ENCODE data around the gene SCT.

SCT gene

GRCh38 chr11:586376-587316 is 40.3 kb downstream of the SCT start:
- no peak for TF ChIP-seq REST (IDR thresholded peaks at IDR 0.05; ENCODE audit: insufficient replicate concordance, low read depth)
- 0 out of 2 replicates have a peak, but pooled peaks have one; percentile 5 for TF ChIP-seq SPI1 (IDR thresholded peaks at IDR 0.05; ENCODE audit: borderline replicate concordance, low read depth)
- no peak for TF ChIP-seq CTCF (IDR thresholded peaks at IDR 0.05; ENCODE audit: insufficient read depth, low read length)
- H3K27me3 ChIP-seq (ENCODE audit: insufficient read depth, poor library complexity, severe bottlenecking), result no peaks in the 10 kb centered on the region
- no peak overlapping the region for H3K4me3 ChIP-seq (replicated peaks; ENCODE audit: insufficient read depth, low read length)
- H3K27ac ChIP-seq (replicated peaks), result peak overlapping the region; percentile 5; the same call in 1 of the 2 replicates
- no peak for DNase-seq (ENCODE audit: low read depth in 1 of 2, low spot score in 1 of 2)

GRCh38 chr11:584287-584686 is 42.7 kb downstream of the SCT start:
- Histone ChIP-seq H3K27ac (replicated peaks) (no peak overlapping the region), H3K4me3 (replicated peaks; ENCODE audit: insufficient read depth, low read length) (no peak overlapping the region), H3K27me3 (ENCODE audit: insufficient read depth, poor library complexity, severe bottlenecking) (no peaks in the 10 kb centered on the region)
- TF ChIP-seq SPI1 (IDR thresholded peaks at IDR 0.05; ENCODE audit: borderline replicate concordance, low read depth) (no peak), POLR2AphosphoS5 (IDR thresholded peaks at IDR 0.05; ENCODE audit: low read depth) (no peak), GABPA (IDR thresholded peaks at IDR 0.05; ENCODE audit: low read depth) (no peak), CTCF (IDR thresholded peaks at IDR 0.05; ENCODE audit: insufficient read depth, low read length) (no peak)
- DNase-seq (ENCODE audit: low read depth in 1 of 2, low spot score in 1 of 2), result no peak

- Histone ChIP-seq H3K27ac (replicated peaks) (no peak overlapping the region), H3K27me3 (ENCODE audit: insufficient read depth, poor library complexity, severe bottlenecking) (no peaks in the 10 kb centered on the region), H3K4me3 (replicated peaks; ENCODE audit: insufficient read depth, low read length) (no peak overlapping the region)
- DNase-seq (ENCODE audit: low read depth in 1 of 2, low spot score in 1 of 2), result no peak
- TF ChIP-seq CTCF (IDR thresholded peaks at IDR 0.05; ENCODE audit: insufficient read depth, low read length), result no peak
- no peak for TF ChIP-seq SPI1 (IDR thresholded peaks at IDR 0.05; ENCODE audit: borderline replicate concordance, low read depth)
- no peak for TF ChIP-seq GABPA (IDR thresholded peaks at IDR 0.05; ENCODE audit: low read depth)
- no peak for TF ChIP-seq REST (IDR thresholded peaks at IDR 0.05; ENCODE audit: insufficient replicate concordance, low read depth)
- no peak for TF ChIP-seq POLR2AphosphoS5 (IDR thresholded peaks at IDR 0.05; ENCODE audit: low read depth)
Measured at GRCh38 chr11:581752-582151, 45.2 kb downstream of the SCT start.
